ENCODE results near the gene GKN2.

Gene GKN2

GRCh38 chr2:68952887-68953521 is at the start of gene GKN2:
Gene GKN2, minus strand, starts transcription at chr2:68952893. Its CDS starts 32 bp downstream, at chr2:68952861.
- no peak for DNase-seq

- DNase-seq: no peak
These were observed 49.2 kb upstream of the GKN2 start for GRCh38 chr2:69001879-69002278.

GRCh38 chr2:68997401-68997800 is 44.7 kb upstream of the GKN2 start:
- DNase-seq: no peak

GRCh38 chr2:68995916-68996315 is 43.2 kb upstream of the GKN2 start:
- DNase-seq: no peak

- no peak for DNase-seq
These were observed 42.2 kb upstream of the GKN2 start for GRCh38 chr2:68994864-68995263.

GRCh38 chr2:68993660-68994059 is 41.0 kb upstream of the GKN2 start:
- no peak for DNase-seq

- DNase-seq: no peak
These were observed 40.2 kb upstream of the GKN2 start for GRCh38 chr2:68992933-68993332.

- DNase-seq: no peak
These were observed 39.6 kb upstream of the GKN2 start for GRCh38 chr2:68992341-68992740.

GRCh38 chr2:68989035-68989434 is 36.3 kb upstream of the GKN2 start:
- DNase-seq: no peak

GRCh38 chr2:68987021-68987503 is 34.4 kb upstream of the GKN2 start:
- DNase-seq: no peak

- no peak for DNase-seq
These were observed 28.3 kb upstream of the GKN2 start for GRCh38 chr2:68980956-68981355.

- DNase-seq: no peak
These were observed 25.4 kb upstream of the GKN2 start for GRCh38 chr2:68978098-68978497.

- no peak for DNase-seq
These were observed 24.8 kb upstream of the GKN2 start for GRCh38 chr2:68977453-68977852.

GRCh38 chr2:68975844-68976243 is 23.2 kb upstream of the GKN2 start:
- no peak for DNase-seq

GRCh38 chr2:68974946-68975665 is 22.4 kb upstream of the GKN2 start:
- no peak for DNase-seq

GRCh38 chr2:68974251-68974650 is 21.6 kb upstream of the GKN2 start, which contains the start of gene GKN1:
Gene GKN1, plus strand, starts transcription at chr2:68974636. Its CDS starts 42 bp downstream, at chr2:68974678.
- DNase-seq: no peak

GRCh38 chr2:68971591-68972231 is 19.0 kb upstream of the GKN2 start:
- DNase-seq: no peak

- no peak for DNase-seq
These were observed 18.0 kb upstream of the GKN2 start for GRCh38 chr2:68970566-68971265.

GRCh38 chr2:68969736-68970490 is 17.2 kb upstream of the GKN2 start:
- no peak for DNase-seq

- DNase-seq: no peak
These were observed 15.5 kb upstream of the GKN2 start for GRCh38 chr2:68968221-68968620.

- DNase-seq: no peak
These were observed 11.6 kb upstream of the GKN2 start for GRCh38 chr2:68964282-68964681.

- DNase-seq: no peak
These were observed 8.7 kb upstream of the GKN2 start for GRCh38 chr2:68961380-68961779.

GRCh38 chr2:68959001-68959400 is 6.3 kb upstream of the GKN2 start:
- DNase-seq: no peak
